B cell (primary cell): ENCODE data around the gene CHST15. TPM values are rescaled to one million over a fixed set of nuclear protein-coding genes. Genes with fewer than 3 reads are reported as not detected.

Experiments used
- ATAC-seq: fragments of 200-7000 bp; cut with Tn5 transposase; one replicate; pipeline ENCODE4 v1.10.0; 2021; ENCODE audit warnings: low read depth, mild to moderate bottlenecking, moderate number of reproducible peaks, moderate library complexity
- CTCF ChIA-PET: fragments of 350-600 bp; sonication (Branson Sonifier 250); formaldehyde crosslinking; loops from one replicate; lab custom pipeline; 2021; ENCODE audit warnings: antibody characterized with exemption, inconsistent platforms; lab: Charles Lee
- POLR2A ChIA-PET: fragments of 350-600 bp; sonication (Branson Sonifier 250); formaldehyde crosslinking; loops from one replicate; lab custom pipeline; 2021; ENCODE audit warnings: antibody characterized with exemption; lab: Charles Lee
- DNase-seq: peaks from one replicate; pipeline ENCODE4 v3.0.0; 2013
- H2AFZ ChIP-seq: 2 replicates; pipeline ENCODE4 v1.6.1; 2012; ENCODE audit warnings: mild to moderate bottlenecking, low read depth, low read length; ENCODE audit not compliant: insufficient read depth, poor library complexity, severe bottlenecking
- H3K27ac ChIP-seq, 2 donors: 1 replicate in 1 of 2; 2 replicates in 1 of 2; pipeline ENCODE4 v1.5.1; 2012 to 2013; ENCODE audit warnings: low read length in 2 of 2, mild to moderate bottlenecking in 2 of 2, moderate library complexity in 1 of 2
- H3K27me3 ChIP-seq, 4 experiments: fragments of 200-600 bp in 1 of 4; sonication (generic) in 1 of 4; replicated peaks in 1 of 4; 1 replicate in 2 of 4; 2 replicates in 2 of 4; pipeline versions ENCODE4 v1.6.1 to v1.7.0; 2013 to 2016; ENCODE audit warnings: low read length in 3 of 4, mild to moderate bottlenecking in 2 of 4, mixed read lengths in 1 of 4, moderate library complexity in 1 of 4; ENCODE audit not compliant: insufficient read depth in 4 of 4, control insufficient read depth in 3 of 4; ENCODE audit errors: control extremely low read depth in 1 of 4
- H3K36me3 ChIP-seq, 2 experiments: replicated peaks in 1 of 2; 1 replicate in 1 of 2; 2 replicates in 1 of 2; pipeline versions ENCODE4 v1.6.1 to v1.7.1; 2013; ENCODE audit warnings: low read length in 1 of 2; ENCODE audit not compliant: insufficient read depth in 2 of 2, control insufficient read depth in 1 of 2; ENCODE audit errors: control extremely low read depth in 1 of 2, extremely low read depth in 1 of 2
- H3K4me1 ChIP-seq, 2 donors: fragments of 200-600 bp in 1 of 2; sonication (generic) in 1 of 2; 1 replicate in 1 of 2; 2 replicates in 1 of 2; pipeline versions ENCODE4 v1.5.1 to v1.6.1; 2013 to 2017; ENCODE audit warnings: low read length in 2 of 2; ENCODE audit not compliant: control insufficient read depth in 2 of 2, insufficient read depth in 2 of 2
- H3K4me2 ChIP-seq: replicated peaks from 2 replicates; pipeline ENCODE3; 2012; ENCODE audit warnings: mild to moderate bottlenecking, low read depth, low read length; ENCODE audit not compliant: poor library complexity, severe bottlenecking
- H3K4me3 ChIP-seq, 5 experiments: fragments of 200-600 bp in 1 of 5; sonication (generic) in 1 of 5; 1 replicate in 3 of 5; 2 replicates in 2 of 5; pipeline versions ENCODE4 v1.5.1 to v1.7.0; 2011 to 2016; ENCODE audit warnings: low read length in 4 of 5, mild to moderate bottlenecking in 4 of 5, low read depth in 2 of 5, control low read depth in 1 of 5, moderate library complexity in 1 of 5; ENCODE audit not compliant: insufficient read depth in 1 of 5; ENCODE audit errors: control extremely low read depth in 1 of 5, extremely low read depth in 1 of 5
- H3K79me2 ChIP-seq: fragments of 200-600 bp; sonication (generic); one replicate; pipeline ENCODE4 v1.6.0; 2016; ENCODE audit warnings: low read length; ENCODE audit not compliant: control insufficient read depth, insufficient read depth
- H3K9ac ChIP-seq: fragments of 200-600 bp; sonication (generic); 2 replicates; pipeline ENCODE4 v1.6.1; 2017; ENCODE audit warnings: mild to moderate bottlenecking, low read length, moderate library complexity
- H3K9me3 ChIP-seq, 3 donors: one replicate each; pipeline versions ENCODE4 v1.6.1 to v1.7.1; 2013; ENCODE audit warnings: low read length in 2 of 3; ENCODE audit not compliant: control insufficient read depth in 2 of 3, insufficient read depth in 1 of 3; ENCODE audit errors: control extremely low read depth in 1 of 3
- H4K20me1 ChIP-seq: 2 replicates; pipeline ENCODE4 v1.6.0; 2012; ENCODE audit warnings: mild to moderate bottlenecking, low read length; ENCODE audit not compliant: insufficient read depth, control insufficient read depth, poor library complexity, severe bottlenecking
- H3K27ac Mint-ChIP-seq: one replicate; pipeline ENCODE4 v1.8.0; 2021; ENCODE audit warnings: mixed read lengths
- H3K27me3 Mint-ChIP-seq: one replicate; pipeline ENCODE4 v1.8.0; 2021; ENCODE audit warnings: mixed read lengths
- H3K4me1 Mint-ChIP-seq: one replicate; pipeline ENCODE4 v1.8.0; 2021; ENCODE audit warnings: mixed read lengths
- H3K4me3 Mint-ChIP-seq: one replicate; pipeline ENCODE4 v1.8.0; 2021; ENCODE audit warnings: mixed read lengths
- H3K9me3 Mint-ChIP-seq: one replicate; pipeline ENCODE4 v1.8.0; 2022; ENCODE audit warnings: mixed read lengths; ENCODE audit not compliant: insufficient read depth
- EZH2 ChIP-seq: IDR thresholded peaks from 2 replicates; pipeline ENCODE4 v1.6.1; 2012; ENCODE audit warnings: borderline replicate concordance, low read depth, mild to moderate bottlenecking, moderate library complexity, low read length; ENCODE audit not compliant: insufficient read depth, poor library complexity, severe bottlenecking
- WGBS: methylation state at CpG from one replicate; pipeline ENCODE4 v1.1.5; 2013; ENCODE audit warnings: missing lambda C conversion rate; ENCODE audit not compliant: insufficient coverage; 5-methylcytosine and 5-hydroxymethylcytosine counted together
- intact Hi-C: fragments of 100-400 bp; cut with micrococcal nuclease; formaldehyde crosslinking; loops from one replicate; pipeline ENCODE4 v1.10.0; 2022
- polyA plus RNA-seq: library from polyadenylated mRNA; depleted of rRNA; stranded (reverse); fragments of >200 nt; gene quantifications from 2 replicates; pipeline ENCODE4 v1.2.3, GENCODE V29; 2012
- total RNA-seq, 2 donors: library from RNA; stranded (reverse); fragments of 120-200 nt in 1 of 2; gene quantifications; 1 replicate in 1 of 2; 2 replicates in 1 of 2; pipeline versions ENCODE4 v1.2.3 to v1.2.4, GENCODE V29; 2013 to 2022
- TF ChIP-seq, protein P1 (sequence below): fragments of 200-600 bp; IDR thresholded peaks from one replicate; pipeline ENCODE4 v1.8.0; 2022; ENCODE audit warnings: antibody characterized with exemption, mild to moderate bottlenecking

Gene CHST15
- total and polyA plus RNA-seq, 2 donors (not counting 1 experiment from before 2014, with no cell fraction given) = 17.9 to 75.4 TPM

DNA sequence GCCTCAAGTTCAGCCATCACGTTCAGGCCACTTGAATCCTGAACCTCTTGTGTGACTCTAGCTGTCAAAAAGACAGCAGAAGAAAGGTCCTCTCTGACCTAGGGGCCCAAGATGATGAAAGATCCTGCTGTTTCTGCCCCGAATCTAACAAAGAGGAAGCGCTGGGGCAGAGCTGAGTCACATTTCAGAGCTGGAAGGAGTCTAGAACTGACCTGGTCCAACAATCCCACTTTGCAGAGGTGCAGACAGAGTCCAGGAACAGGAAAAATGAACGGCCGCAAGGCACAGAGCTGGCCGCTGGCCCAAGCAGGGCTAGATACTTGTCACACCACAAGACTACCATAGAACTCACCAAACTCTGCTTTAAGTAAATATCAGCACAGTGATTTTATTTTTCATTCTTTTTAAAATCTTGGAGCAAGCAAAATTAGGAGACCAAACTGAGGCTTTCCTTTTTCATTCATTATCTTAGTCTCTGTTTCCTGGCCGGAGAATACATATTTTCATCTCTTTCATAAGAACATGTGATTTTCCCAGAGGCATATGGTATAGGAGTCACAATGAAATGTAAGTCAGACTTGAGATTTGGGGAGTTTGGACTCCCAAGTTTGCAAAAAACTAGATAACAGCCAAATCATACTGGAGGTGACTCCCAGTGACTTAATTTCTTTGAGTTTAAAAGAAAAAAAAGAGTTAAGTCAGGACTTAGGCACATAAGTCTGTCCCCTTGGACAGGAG, 52.8 kb downstream of the CHST15 start:
- no peak for DNase-seq
- no peaks in the 10 kb centered on the region for H3K27me3 Mint-ChIP-seq
- no peak for TF ChIP-seq EZH2
- TF ChIP-seq, protein P1, sequence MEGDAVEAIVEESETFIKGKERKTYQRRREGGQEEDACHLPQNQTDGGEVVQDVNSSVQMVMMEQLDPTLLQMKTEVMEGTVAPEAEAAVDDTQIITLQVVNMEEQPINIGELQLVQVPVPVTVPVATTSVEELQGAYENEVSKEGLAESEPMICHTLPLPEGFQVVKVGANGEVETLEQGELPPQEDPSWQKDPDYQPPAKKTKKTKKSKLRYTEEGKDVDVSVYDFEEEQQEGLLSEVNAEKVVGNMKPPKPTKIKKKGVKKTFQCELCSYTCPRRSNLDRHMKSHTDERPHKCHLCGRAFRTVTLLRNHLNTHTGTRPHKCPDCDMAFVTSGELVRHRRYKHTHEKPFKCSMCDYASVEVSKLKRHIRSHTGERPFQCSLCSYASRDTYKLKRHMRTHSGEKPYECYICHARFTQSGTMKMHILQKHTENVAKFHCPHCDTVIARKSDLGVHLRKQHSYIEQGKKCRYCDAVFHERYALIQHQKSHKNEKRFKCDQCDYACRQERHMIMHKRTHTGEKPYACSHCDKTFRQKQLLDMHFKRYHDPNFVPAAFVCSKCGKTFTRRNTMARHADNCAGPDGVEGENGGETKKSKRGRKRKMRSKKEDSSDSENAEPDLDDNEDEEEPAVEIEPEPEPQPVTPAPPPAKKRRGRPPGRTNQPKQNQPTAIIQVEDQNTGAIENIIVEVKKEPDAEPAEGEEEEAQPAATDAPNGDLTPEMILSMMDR = no peak
- Histone ChIP-seq H2AFZ (no peak overlapping the region), H3K27me3 (no peaks in the 10 kb centered on the region), H3K4me3 (no peak overlapping the region), H3K4me1 (peaks cover 36 to 45% of the 10 kb centered on the region in 2 donors), H3K27ac (no peak overlapping the region), H3K79me2 (peaks cover 25% of the 10 kb centered on the region), H4K20me1 (peaks cover 7% of the 10 kb centered on the region), H3K9ac (no peak overlapping the region), H3K4me2 (no peak overlapping the region), H3K9me3 (no peaks in the 10 kb centered on the region), H3K36me3 (peaks cover 0 to 53% of the 10 kb centered on the region in 2 experiments)
- WGBS = 76% methylated on average over 6 of the region's 7 CpGs
- ChIA-PET POLR2A (no interaction called here), CTCF (interaction anchor here (1.1 to 1.6 kb wide), 3 partner anchors 33 to 363 kb away, joined by 3 read pairs; no protein-coding TSS in a partner anchor)
- H3K4me3 Mint-ChIP-seq = no peak overlapping the region
- no peak overlapping the region for H3K27ac Mint-ChIP-seq
- intact Hi-C loops = no loop called here
- H3K4me1 Mint-ChIP-seq = peaks cover 46% of the 10 kb centered on the region
- no peaks in the 10 kb centered on the region for H3K9me3 Mint-ChIP-seq
- no peak for ATAC-seq

DNA sequence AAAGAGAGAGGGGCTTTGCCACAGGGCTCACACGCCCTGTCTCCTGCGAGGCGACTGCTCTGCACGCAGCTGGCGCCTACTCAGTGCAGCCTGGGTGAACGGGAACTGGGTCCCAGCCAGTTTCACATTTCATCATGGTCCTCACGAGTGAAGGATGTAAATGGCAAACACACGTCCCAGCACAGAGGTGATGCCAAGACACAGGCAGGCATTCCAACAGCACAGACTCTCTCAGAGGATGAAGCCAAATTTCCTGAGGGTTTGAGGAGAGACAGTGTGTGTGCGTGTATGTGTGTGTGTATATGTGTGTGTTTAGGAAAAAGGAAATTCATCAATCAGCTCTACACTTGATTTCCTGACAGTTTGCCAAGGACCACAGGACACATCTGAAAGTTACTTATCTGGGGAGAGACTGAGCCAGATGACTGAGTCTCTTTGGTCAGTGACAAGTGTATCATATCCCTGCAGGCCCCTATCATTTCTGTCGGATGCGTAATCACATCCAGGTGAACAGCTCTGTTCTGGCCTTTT, 53.9 kb downstream of the CHST15 start:
- ChIA-PET POLR2A (no interaction called here), CTCF (interaction anchor here (0.6 to 1.6 kb wide), 5 partner anchors 27 to 364 kb away, joined by 3 to 4 read pairs (median 3); partner anchors contain the start of gene CHST15)
- Histone ChIP-seq H3K4me1 (peaks cover 37 to 51% of the 10 kb centered on the region in 2 donors), H3K27ac (no peak overlapping the region), H3K36me3 (peaks cover 0 to 53% of the 10 kb centered on the region in 2 experiments), H4K20me1 (peaks cover 7% of the 10 kb centered on the region), H3K4me3 (no peak overlapping the region), H2AFZ (no peak overlapping the region), H3K4me2 (no peak overlapping the region), H3K27me3 (no peaks in the 10 kb centered on the region), H3K9me3 (no peaks in the 10 kb centered on the region), H3K79me2 (peaks cover 25% of the 10 kb centered on the region), H3K9ac (no peak overlapping the region)
- Mint-ChIP-seq H3K27me3 (no peaks in the 10 kb centered on the region), H3K9me3 (no peaks in the 10 kb centered on the region), H3K4me1 (peaks cover 40% of the 10 kb centered on the region), H3K4me3 (no peak overlapping the region), H3K27ac (no peak overlapping the region)
- ATAC-seq (no peak), DNase-seq (no peak)
- TF ChIP-seq, protein P1 = no peak
- TF ChIP-seq EZH2 = no peak
- WGBS = 87% methylated on average over 10 of the region's 11 CpGs
- intact Hi-C loops = loop anchor here (5.0 kb wide), 1 partner anchor 33 kb away; no protein-coding TSS in a partner anchor
